HG03378 (cell line): ENCODE results near the gene CCDC71.

Experiments used
- ATAC-seq: cut with Tn5 transposase; IDR thresholded peaks from one replicate; pipeline ENCODE4 v1.9.1; 2021; ENCODE audit warnings: mild to moderate bottlenecking, moderate library complexity; ENCODE audit not compliant: unreplicated experiment

The CCDC71 gene

DNA sequence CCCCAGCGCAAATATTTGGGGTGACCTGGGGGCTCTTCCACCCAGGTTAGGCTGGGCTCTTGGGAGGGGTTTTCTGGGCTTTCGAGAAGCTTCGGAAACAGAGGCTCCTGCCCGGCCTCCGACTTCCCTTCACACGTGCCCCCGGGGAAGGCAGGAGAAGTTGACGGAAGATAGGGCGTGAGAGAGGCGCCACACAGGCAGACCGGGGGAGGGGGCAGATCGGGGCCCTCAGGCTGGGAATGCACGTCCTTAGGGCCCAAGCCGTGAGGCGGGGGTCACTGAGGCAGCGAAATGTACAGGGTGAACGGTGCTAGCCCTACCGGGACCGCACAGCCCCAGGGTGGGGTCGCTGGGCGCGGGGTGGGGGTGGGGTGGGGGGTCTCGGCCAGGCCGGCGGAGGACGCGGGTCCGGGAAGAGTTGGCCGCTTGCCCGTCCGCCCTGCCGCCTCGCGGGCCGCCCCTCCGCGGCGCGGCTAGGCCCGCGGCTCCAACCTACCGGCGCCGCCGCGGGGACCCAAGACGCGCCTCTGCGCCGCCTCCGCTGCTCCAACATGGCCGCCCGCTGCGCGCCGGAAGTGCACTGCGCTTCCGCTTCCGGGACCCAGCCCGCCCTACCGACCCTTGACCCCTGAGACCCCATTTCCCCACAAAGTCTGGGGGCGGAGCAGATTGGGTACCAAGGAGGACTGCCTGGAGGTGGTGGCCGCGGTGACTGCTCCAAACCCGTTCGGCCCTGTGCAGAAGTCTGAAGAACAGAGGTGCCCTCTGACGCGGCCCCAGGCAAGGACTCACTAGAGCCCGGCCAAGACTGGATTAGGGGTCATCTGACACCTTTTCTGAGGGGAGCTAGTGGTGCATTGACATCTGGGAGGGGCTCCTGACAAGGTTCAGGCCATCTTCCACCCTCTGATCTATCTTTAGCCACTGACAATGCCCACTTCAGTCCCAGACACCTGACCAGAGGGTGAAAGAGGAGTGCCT is at the start of gene CCDC71:
CCDC71 (minus strand) TSS at position 561 of the 981 bp plus-strand sequence. CDS start 2,123 bp downstream, outside the sequence.
- ATAC-seq = no peak

DNA sequence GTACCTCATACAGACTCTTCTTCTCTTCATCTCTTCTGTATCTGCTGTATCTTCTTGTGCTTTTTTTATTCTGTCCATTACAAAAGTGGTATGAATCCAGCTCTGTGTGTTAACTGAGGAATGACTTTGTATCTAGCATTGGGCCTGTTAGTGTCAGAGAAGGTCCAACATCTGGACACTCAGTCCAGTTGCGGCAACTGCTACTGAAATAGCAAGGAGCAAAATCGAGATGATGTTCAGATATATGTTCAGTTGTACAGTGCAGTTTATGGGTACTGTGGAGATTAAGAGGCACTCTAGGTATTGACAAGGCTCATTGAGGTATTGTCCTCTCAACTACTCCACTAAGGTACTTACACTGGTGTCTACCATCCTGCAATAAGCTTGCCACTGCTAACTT is 47.9 kb upstream of the CCDC71 start:
- ATAC-seq = no peak

DNA sequence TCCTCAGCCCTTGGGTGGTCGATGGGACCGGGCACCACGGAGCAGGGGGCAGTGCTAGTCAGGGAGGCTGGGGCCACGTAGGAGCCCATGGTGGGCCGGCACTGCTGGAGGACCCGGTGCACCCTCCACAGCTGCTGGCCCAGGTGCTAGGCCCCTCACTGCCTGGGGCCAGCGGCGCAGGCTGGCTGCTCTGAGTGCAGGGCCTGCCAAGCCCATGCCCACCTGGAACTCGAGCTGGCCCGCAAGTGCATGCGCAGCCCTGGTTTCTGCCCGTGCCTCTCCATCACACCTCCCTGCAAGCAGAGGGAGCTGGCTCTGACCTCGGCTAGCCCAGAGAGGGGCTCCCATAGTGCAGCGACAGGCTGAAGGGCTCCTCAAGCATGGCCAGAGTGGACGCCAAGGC is 47.4 kb upstream of the CCDC71 start:
- no peak for ATAC-seq

DNA sequence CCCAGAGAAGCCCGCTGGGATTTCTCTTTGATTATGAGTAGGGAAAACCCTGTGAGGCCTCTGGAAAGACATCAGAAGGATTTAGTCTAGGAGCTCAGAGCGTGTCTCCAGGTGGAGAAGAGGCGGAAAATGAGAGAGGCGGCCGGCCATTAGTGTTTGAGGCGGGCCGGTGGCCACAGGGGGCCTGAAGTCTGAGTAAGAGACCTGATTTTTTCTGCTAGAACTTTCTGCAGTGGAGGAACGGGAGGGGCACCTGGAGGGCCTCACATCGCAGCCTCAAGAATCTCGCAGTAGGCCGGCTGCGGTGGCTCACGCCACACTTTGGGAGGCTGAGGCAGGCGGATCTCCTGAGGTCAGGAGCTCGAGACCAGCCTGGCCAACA is 33.8 kb upstream of the CCDC71 start:
- ATAC-seq = no peak

DNA sequence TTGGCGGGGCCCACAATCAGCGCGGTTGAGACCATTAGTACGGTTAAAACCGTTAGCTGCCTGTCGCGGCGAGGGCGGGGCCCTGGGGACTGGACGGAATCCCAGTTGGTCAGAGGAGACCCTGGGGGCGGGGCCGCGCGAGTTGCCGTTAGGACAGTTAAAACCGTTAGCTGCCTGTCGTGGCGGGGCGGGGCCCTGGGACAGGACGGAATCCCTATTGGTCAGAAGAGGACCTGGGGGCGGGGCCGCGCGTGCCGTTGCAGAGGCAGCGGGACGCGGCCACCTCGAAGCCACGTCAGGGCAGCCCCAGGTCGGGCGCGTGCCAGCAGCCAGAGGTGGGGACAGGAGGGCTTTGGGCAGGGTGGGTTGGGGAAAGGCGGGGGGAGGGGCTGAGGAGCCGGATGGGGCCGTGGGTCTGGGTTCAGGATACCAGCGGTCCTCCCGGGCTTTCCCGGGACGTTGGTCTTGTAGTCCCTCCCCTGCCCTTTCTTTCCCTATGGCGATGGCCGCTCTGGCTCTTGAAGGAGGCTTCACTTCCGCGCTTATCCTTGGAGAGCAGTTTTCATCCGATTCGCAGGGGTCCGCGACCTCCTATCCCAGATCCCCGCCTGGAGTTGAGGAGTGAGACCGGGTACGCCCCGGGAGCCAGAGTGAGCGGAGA is 33.2 kb upstream of the CCDC71 start:
- ATAC-seq = no peak

DNA sequence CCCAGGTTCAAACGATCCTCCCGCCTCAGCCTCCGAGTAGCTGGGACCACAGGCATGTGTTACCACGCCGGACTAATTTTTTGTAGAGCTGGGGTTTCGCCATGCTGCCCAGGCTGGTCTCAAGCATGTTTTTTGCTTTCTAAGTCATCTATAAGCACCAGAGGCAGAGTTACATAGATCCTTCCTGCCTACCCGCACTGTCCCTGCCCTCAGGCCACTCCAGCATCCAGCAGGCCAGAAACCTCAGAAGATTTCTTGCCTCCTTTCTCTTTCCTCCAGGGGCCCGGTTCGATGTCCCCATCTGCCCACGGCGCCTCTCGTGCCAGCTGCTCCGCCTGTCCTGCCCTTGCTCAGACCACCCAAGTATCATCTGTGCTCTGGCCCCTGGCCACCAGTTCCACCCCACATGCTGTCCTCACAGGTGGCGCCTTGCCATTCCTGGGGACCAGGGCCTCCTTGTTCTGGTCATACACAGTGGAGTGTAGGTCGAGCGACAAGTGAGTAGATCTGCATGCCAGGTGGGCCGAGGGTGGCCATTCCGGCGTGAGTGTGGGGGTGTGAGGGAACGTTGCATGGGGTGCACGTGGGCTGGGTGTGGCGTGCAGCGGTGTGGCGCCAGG is 32.6 kb upstream of the CCDC71 start:
- no peak for ATAC-seq

DNA sequence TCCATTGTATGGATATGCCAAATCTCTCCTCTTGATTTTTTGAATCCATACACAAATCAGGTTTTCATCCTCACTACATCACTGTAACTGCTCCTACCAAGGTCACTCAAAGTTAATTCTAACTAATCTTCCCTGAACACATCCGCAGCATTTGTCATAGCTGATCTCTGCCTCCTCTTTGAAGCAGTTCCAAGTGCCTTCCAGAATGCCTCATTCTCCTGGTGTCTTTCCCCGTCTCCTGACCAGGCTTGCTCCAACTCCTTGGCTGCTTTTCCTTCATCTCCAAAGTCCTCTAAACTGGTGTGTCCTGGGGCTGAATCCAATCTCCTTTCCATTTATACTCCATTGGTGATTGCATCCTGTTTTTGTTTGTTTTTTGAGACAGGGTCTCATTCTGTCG is 32.0 kb upstream of the CCDC71 start:
- ATAC-seq = no peak

DNA sequence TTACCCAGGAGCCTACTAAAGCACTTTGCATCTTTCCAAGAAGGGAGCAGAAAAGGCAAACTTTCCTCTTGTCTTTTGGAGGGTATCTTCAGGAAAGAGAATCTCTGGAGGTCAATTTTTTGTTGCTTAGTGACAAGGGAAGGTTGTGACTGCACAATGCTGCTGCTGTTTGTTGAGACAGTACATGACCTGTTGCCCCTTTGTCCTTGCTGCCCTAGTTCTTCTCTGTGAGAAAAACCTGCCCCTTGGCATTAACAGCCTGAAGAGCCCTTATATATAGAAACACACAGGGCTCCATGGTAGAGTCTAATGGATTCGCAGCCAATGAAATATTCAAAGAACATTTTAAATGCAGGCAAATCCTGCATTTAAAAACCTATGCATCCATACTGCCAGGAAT is 25.6 kb upstream of the CCDC71 start:
- no peak for ATAC-seq

DNA sequence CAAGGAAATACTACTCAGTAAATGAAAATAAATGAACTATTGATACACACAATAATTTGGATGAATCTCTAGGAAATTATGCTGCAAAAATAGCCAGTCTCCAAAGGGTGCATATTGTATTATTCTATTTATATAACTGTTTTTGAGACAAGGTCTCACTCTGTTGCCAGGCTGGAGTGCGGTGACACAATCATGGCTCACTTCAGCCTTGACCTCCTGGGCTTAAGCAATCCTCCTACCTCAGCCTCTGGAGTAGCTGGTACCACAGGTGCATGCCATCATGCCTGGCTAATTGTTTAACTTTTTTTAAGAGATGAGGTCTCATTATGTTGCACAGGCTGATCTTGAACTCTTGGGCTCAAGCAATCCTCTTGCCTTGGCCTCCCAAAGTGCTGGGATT is 17.7 kb upstream of the CCDC71 start:
- no peak for ATAC-seq

DNA sequence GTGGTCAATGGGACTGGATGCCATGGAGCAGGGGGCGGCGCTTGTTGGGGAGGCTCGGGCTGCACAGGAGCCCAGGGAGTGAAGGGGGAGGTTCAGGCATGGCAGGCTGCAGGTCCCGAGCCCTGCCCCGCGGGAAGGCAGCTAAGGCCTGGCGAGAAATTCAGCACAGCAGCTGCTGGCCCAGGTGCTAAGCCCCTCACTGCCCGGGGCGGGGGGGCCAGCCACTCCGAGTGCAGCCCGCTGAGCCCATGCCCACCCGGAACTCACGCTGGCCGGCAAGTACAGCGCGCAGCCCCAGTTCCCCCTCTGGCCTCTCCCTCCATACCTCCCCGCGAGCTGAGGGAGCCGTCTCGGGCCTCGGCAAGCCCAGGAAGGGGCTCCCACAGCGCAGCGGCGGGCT is 16.6 kb upstream of the CCDC71 start:
- ATAC-seq = no peak

DNA sequence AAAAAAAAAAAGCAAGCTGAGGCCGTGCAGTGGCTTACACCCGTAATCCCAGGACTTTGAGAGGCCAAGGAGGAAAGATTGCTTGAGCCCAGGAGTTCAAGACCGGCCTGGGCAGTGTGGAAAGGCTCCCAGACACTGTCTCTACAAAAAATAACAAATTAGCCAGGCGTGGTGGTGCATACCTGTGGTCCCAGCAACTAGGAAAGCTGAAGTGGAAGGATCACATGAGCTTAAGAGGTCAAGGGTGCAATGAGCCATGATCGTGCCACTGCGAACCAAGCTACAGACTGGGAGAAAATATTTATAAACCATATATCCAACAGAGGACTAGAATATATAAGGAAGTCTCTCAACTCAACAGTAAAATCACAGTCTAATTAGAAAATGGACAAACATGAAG is 15.2 kb upstream of the CCDC71 start:
- ATAC-seq = no peak

DNA sequence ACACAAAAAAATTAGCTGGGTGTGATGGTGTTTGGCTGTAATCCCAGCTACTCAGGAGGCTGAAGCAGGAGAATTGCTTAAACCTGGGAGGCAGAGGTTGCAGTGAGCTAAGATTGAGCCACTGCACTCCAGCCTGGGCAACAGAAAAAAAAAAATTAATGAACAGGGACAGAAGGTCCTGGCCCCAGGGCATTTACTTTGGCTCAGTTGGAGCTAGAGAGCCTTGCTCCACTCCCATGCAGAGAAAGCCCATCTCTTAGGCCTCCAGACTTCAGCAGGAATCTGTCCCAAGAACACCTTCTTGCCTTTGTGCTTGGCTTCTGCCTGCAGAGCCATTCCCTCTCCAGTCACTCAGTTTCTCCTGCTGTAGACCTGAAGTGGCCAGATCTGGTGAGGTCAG is 14.0 kb upstream of the CCDC71 start:
- no peak for ATAC-seq

DNA sequence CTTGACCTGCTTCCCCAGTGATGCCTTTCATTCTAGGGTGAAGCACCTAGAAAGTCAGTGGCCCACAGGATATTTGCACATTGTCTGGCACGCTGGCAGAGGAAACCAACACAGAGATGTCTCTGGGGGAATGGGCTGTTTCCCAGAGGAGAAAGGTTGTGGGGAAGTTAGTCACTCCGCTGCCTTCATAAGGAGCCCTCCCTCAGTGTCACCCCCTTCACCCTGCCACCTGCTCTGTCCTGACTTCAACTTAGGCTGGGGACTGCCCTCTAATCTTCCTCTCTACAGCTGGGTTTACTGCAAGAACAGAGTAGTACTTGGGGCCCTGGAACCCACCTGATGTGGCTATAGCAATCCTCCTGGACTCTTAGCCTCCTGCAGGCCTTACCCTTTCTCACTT is 10.9 kb upstream of the CCDC71 start:
- ATAC-seq = no peak

DNA sequence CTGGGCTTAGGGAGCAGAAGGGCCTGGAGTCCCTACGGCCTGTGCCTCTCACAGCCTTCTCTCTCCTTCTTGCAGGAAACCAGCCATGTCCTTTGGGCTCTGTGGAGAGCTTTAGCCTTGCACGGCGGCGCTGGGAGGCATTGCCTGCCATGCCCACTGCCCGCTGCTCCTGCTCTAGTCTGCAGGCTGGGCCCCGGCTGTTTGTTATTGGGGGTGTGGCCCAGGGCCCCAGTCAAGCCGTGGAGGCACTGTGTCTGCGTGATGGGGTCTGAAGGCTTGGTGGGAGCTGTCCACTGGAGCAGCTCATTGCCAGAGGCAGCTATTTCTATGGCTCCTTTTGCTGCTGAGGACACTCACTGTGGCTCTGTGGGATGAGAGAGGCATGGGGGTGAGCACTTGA is 9.4 kb upstream of the CCDC71 start:
- no peak for ATAC-seq

DNA sequence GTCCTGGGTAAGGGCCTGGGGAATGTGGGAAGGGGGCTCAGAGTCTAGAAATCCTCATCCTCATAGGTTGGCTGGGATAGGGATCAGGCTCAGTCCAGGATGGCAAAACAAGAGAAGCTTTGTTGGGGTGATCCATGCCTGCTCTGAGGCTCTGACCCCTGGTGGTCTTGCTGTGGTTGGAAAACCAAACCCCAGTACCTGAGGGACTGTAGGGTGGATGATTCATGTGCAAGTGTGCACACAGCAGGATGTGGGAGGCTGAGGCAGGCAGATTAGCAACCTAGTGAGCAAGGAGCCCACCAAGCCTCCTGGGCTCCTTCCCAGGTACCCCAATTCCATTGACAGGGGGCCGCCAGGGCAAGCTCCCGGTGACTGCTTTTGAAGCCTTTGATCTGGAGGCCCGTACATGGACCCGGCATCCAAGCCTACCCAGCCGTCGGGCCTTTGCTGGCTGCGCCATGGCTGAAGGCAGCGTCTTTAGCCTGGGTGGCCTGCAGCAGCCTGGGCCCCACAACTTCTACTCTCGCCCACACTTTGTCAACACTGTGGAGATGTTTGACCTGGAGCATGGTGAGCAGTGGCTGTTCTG is 8.4 kb upstream of the CCDC71 start:
- ATAC-seq = no peak

DNA sequence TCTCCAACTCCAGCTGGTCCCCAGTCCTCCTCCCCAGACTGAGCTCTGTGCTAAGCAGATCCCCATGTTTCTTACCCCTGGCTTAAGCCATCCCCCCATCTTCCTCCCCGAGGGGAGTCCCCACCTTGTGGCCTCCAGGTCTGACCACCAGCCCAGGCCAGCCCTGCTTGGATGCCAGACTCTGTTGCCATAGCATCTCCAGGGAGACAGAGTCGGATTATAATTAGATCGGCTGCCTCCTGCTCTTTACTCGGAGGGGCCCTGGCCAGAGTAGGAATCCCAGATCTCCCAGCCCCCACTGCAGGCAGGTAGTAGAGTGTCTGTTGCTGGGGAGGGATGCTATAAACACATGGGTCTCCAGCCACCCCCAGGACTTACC is 7.7 kb upstream of the CCDC71 start:
- ATAC-seq = no peak

DNA sequence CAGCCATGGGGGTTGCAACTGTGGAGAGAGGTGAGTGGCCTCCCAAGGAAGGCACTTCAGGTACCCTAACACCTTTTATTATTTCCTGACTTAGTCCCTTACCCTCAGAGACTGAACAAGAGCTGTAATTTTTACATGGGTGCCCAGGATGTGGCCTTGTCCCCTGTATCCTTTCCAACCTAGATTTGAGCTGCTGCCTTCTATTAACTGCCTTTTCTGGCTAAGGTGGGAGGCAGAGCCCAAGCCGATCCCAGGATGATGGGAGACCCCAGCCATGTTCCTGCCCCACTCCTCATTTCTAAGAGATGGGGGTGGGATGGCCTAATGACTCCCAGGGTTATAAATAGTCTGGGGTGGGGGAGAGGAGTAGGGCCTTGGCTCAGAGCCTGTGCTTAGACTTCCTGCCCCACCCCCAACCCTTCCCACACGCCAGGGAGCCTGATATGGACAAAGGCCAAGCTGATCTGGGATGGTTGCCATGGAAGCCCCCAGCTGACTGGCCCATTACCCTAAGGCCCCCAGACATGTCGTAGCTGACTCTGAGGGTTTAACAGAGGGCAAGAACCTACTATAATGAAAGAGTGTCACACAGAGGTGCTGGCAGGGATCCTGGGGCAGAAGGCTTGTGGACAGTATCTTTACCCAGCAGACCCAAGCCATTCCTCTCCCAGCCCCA is 7.1 kb upstream of the CCDC71 start:
- no peak for ATAC-seq

DNA sequence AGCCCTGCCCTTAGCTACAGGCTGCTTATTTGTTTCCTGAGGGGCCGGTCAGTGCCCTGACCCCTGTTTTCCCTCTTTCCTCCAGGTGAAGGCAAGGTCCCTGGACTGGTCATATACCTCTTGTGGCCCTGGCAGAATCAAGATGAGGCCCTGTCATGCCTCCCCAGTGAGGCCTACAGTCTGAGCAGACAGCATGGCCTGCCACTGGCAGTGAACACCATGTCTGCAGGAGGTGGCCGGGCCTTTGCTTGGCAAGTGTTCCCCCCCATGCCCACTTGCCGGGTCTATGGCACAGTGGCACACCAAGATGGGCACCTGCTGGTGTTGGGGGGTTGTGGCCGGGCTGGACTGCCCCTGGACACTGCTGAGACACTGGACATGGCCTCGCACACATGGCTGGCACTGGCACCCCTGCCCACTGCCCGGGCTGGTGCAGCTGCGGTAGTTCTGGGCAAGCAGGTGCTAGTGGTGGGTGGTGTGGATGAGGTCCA is 6.5 kb upstream of the CCDC71 start:
- no peak for ATAC-seq

DNA sequence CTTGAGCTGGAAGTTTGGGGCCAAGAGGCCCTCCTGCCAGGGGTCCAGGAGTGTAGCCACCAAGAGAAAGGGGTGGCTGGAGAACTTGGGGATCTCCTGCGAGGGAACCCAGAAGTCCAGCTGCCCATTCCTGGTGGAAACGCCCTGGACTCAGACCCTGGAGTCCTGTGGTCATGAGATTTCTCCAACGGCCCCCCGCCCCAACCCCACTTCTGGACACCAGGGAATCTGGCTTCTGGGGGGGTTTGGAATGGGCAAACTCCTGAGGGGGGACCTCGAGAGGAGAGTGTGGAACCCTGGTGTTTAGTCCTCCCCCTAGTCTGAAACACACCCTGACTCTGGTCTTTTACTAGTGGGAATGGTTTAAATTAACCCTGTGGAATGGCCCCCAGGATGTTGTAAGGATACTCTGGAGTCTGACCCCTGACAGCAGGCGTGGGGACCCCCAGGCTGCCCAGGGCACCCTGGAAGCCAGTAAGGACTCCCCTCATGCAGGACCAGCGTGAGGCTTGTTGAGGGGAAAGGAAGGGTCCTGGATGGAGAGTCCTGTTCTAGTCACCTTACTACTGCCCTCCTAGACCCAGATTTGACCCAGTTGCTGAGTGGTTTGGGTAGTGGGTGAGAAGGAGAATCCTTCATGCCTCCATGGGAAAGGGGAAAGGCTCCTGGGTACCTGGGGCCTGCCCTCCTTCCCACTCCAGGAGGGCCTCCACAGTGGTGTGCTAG is 5.8 kb upstream of the CCDC71 start:
- ATAC-seq = no peak

DNA sequence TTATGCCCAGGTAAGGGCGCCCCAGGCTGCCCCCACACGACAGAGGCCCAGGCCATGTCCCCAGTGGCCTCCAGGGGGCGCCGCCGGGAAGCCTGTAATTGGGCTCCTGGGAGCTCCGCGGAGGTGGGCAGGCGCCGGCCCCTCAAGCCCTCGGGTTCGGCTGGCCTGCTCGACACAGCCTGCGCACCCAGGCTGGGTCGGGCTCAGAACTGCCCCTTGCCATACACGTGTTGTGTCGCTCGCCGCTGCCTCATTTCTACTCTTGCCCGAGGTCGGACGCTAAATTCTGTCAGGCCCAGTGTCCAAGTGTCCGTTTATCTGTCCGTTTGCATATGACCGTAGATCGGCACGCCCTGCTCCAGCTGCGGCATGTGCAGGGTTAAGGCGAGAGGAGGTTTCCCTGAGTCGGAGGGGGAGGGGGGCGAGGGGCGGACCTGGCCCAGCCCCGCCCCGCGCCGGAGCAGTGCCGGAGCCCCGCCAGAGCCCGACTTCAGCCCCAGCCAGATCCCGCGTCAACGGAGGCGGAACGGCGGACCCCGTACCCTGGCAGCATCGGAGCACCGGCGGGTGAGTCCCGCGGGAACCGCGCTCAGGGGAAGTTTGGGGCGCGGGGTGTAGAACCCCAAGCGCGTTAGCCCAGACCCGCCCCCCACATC is 5.1 kb upstream of the CCDC71 start, which contains the start of gene KLHDC8B:
KLHDC8B (plus strand) TSS at position 480 of the 656 bp plus-strand sequence. CDS start 1,172 bp downstream, outside the sequence.
- no peak for ATAC-seq
